HG03521 (cell line): ENCODE data around the gene SIRPB2.

ENCODE experiments used
- ATAC-seq: cut with Tn5 transposase; IDR thresholded peaks from one replicate; pipeline ENCODE4 v1.9.1; 2021; ENCODE audit warnings: mild to moderate bottlenecking, moderate library complexity; ENCODE audit not compliant: unreplicated experiment

SIRPB2 gene

GRCh38 chr20:1491281-1491840 lies at the start of gene SIRPB2:
TSS of gene SIRPB2 (minus strand) at chr20:1491420. CDS start at chr20:1491359, 61 bp downstream.
- no peak for ATAC-seq

- no peak for ATAC-seq
Measured at GRCh38 chr20:1539816-1540419, 48.7 kb upstream of the SIRPB2 start.

- ATAC-seq, result no peak
Measured at GRCh38 chr20:1538655-1539054, 47.4 kb upstream of the SIRPB2 start.

GRCh38 chr20:1537731-1538058 lies 46.5 kb upstream of the SIRPB2 start:
- no peak for ATAC-seq

- ATAC-seq, result no peak
Measured at GRCh38 chr20:1536893-1537730, 45.9 kb upstream of the SIRPB2 start.

- peak; percentile 85 for ATAC-seq
Measured at GRCh38 chr20:1535420-1536175, 44.4 kb upstream of the SIRPB2 start.

- ATAC-seq, result no peak
Measured at GRCh38 chr20:1534526-1534925, 43.3 kb upstream of the SIRPB2 start.

GRCh38 chr20:1533059-1533458 lies 41.8 kb upstream of the SIRPB2 start:
- no peak for ATAC-seq

GRCh38 chr20:1528811-1529210 lies 37.6 kb upstream of the SIRPB2 start:
- no peak for ATAC-seq

GRCh38 chr20:1527923-1528322 lies 36.7 kb upstream of the SIRPB2 start:
- ATAC-seq, result no peak

- ATAC-seq, result no peak
Measured at GRCh38 chr20:1526896-1527295, 35.7 kb upstream of the SIRPB2 start.

- no peak for ATAC-seq
Measured at GRCh38 chr20:1526310-1526709, 35.1 kb upstream of the SIRPB2 start.

- no peak for ATAC-seq
Measured at GRCh38 chr20:1524004-1524403, 32.8 kb upstream of the SIRPB2 start.

- ATAC-seq, result no peak
Measured at GRCh38 chr20:1517010-1517409, 25.8 kb upstream of the SIRPB2 start.

- ATAC-seq, result no peak
Measured at GRCh38 chr20:1513801-1514200, 22.6 kb upstream of the SIRPB2 start.

- no peak for ATAC-seq
Measured at GRCh38 chr20:1509237-1509636, 18.0 kb upstream of the SIRPB2 start.

GRCh38 chr20:1508574-1508973 lies 17.4 kb upstream of the SIRPB2 start:
- ATAC-seq, result no peak

GRCh38 chr20:1507276-1507675 lies 16.1 kb upstream of the SIRPB2 start:
- ATAC-seq, result no peak

GRCh38 chr20:1505871-1506270 lies 14.7 kb upstream of the SIRPB2 start:
- ATAC-seq, result no peak

GRCh38 chr20:1505361-1505760 lies 14.1 kb upstream of the SIRPB2 start:
- no peak for ATAC-seq

- peak; percentile 95 for ATAC-seq
Measured at GRCh38 chr20:1503564-1504227, 12.5 kb upstream of the SIRPB2 start.
